ENCODE results near the gene DRAM1.

DNA sequence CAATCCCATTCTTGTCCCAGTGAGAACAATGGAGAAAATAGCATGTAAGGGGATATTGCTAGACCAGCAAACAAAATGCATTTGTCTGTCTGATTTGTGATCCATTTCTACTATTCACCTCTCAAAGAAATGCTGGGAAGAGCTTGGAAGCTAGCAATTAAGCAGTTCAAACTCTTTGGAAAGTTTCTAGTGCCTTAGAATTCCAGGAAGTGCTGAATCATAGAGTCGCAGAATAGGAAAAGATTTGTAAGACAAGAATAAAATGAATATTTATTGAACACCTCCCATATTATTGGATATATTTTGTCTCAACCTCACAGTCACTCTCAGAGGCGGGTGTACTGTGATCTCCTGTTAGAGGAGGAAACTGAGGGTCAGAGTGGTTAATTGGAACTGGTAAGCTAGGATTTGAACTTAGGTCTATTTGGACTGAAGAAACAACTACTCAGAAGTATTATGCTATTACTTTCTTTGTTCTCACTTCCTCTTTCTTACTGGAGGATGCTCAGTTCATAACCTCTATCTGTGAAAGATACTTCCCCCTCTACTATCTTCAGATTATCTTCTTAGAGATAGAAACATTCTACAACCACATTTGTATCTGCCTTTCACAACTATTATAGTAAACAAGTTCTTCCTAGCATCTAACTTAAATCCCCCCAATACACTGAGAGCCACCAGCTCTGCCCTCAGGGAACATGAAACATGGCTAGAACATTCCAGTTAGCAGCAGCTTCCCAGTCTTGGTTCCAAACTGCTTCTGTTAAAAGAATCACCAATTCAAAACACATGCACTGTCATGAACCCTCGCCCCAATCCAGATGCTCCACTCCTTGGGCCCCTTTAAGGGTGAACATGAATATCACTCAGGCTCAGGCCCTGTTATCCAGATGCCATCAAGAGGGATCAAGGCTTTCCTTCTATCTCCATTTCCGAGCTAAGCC lies 64.2 kb downstream of the DRAM1 start:
- TF ChIP-seq POLR2A (IDR thresholded peaks at IDR 0.05; ENCODE audit: low read depth, low read length), result no peak
- TF ChIP-seq MEF2B (IDR thresholded peaks at IDR 0.05; ENCODE audit: partially characterized antibody, poor library complexity, severe bottlenecking), result no peak
- no peak for TF ChIP-seq POLR2AphosphoS5 (IDR thresholded peaks at IDR 0.05; ENCODE audit: low read length)
- peak; percentile 45; the same call in 1 of the 2 replicates for TF ChIP-seq CHD2 (IDR thresholded peaks at IDR 0.05; ENCODE audit: borderline replicate concordance, low read depth, low read length)
- no peak for TF ChIP-seq EED (IDR thresholded peaks at IDR 0.05; ENCODE audit: low read depth)
- TF ChIP-seq, protein P1, sequence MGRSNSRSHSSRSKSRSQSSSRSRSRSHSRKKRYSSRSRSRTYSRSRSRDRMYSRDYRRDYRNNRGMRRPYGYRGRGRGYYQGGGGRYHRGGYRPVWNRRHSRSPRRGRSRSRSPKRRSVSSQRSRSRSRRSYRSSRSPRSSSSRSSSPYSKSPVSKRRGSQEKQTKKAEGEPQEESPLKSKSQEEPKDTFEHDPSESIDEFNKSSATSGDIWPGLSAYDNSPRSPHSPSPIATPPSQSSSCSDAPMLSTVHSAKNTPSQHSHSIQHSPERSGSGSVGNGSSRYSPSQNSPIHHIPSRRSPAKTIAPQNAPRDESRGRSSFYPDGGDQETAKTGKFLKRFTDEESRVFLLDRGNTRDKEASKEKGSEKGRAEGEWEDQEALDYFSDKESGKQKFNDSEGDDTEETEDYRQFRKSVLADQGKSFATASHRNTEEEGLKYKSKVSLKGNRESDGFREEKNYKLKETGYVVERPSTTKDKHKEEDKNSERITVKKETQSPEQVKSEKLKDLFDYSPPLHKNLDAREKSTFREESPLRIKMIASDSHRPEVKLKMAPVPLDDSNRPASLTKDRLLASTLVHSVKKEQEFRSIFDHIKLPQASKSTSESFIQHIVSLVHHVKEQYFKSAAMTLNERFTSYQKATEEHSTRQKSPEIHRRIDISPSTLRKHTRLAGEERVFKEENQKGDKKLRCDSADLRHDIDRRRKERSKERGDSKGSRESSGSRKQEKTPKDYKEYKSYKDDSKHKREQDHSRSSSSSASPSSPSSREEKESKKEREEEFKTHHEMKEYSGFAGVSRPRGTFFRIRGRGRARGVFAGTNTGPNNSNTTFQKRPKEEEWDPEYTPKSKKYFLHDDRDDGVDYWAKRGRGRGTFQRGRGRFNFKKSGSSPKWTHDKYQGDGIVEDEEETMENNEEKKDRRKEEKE (IDR thresholded peaks at IDR 0.05), result no peak
